Liver (tissue), 9 donors: ENCODE measurements around the gene TAF8. TPM values are rescaled to one million over a fixed set of nuclear protein-coding genes. Genes with fewer than 3 reads are reported as not detected.

ENCODE experiments used
- DNase-seq: peaks from one replicate; pipeline ENCODE4 v3.0.0-alpha.2; 2017; ENCODE audit warnings: low spot score
- H3K27ac ChIP-seq, 2 donors: one replicate each; pipeline ENCODE4 v1.7.0; 2013; ENCODE audit warnings: inconsistent platforms in 2 of 2, low read length in 2 of 2, control low read depth in 1 of 2, low read depth in 1 of 2, mild to moderate bottlenecking in 1 of 2
- H3K27me3 ChIP-seq, 4 donors: one replicate each; pipeline versions ENCODE4 v1.6.1 to v1.7.0; 2013; ENCODE audit warnings: low read length in 3 of 4, inconsistent platforms in 1 of 4, mild to moderate bottlenecking in 1 of 4, moderate library complexity in 1 of 4; ENCODE audit not compliant: control insufficient read depth in 4 of 4, insufficient read depth in 4 of 4
- H3K36me3 ChIP-seq, 4 donors: one replicate each; pipeline versions ENCODE4 v1.6.1 to v1.7.0; 2013; ENCODE audit warnings: low read length in 3 of 4, mild to moderate bottlenecking in 3 of 4, low read depth in 1 of 4, moderate library complexity in 1 of 4; ENCODE audit not compliant: control insufficient read depth in 4 of 4, insufficient read depth in 3 of 4
- H3K4me1 ChIP-seq, 4 donors: one replicate each; pipeline versions ENCODE4 v1.6.1 to v1.7.0; 2013; ENCODE audit warnings: low read length in 3 of 4, mild to moderate bottlenecking in 3 of 4, moderate library complexity in 1 of 4; ENCODE audit not compliant: control insufficient read depth in 4 of 4, insufficient read depth in 4 of 4
- H3K4me3 ChIP-seq, 3 donors: one replicate each; pipeline versions ENCODE4 v1.6.1 to v1.7.0; 2013; ENCODE audit warnings: low read length in 3 of 3, control low read depth in 1 of 3, low read depth in 1 of 3, mild to moderate bottlenecking in 1 of 3
- H3K9ac ChIP-seq, 2 donors: one replicate each; pipeline ENCODE4 v1.7.0; 2013; ENCODE audit warnings: low read length in 2 of 2, mild to moderate bottlenecking in 2 of 2, moderate library complexity in 2 of 2, control low read depth in 1 of 2, low read depth in 1 of 2
- H3K9me3 ChIP-seq, 4 donors: one replicate each; pipeline versions ENCODE4 v1.6.1 to v1.7.0; 2013; ENCODE audit warnings: low read length in 3 of 4; ENCODE audit not compliant: control insufficient read depth in 4 of 4
- EGR1 ChIP-seq, 2 donors: IDR thresholded peaks; 2 replicates each; pipeline ENCODE4 v1.6.1; 2016 to 2018; ENCODE audit warnings: antibody characterized with exemption in 2 of 2, low read depth in 2 of 2
- FOXA2 ChIP-seq: IDR thresholded peaks from 2 replicates; pipeline ENCODE4 v1.6.1; 2016; ENCODE audit warnings: antibody characterized with exemption
- GABPA ChIP-seq, 2 donors: IDR thresholded peaks in 1 of 2; conservative IDR thresholded peaks in 1 of 2; 2 replicates each; pipeline ENCODE4 v1.6.1; 2016; ENCODE audit warnings: antibody characterized with exemption in 2 of 2, mild to moderate bottlenecking in 1 of 2, moderate library complexity in 1 of 2
- MAX ChIP-seq: IDR thresholded peaks from 2 replicates; pipeline ENCODE4 v1.6.1; 2016; ENCODE audit warnings: antibody characterized with exemption
- NR2F2 ChIP-seq: IDR thresholded peaks from 2 replicates; pipeline ENCODE4 v1.6.1; 2016; ENCODE audit warnings: antibody characterized with exemption
- RAD21 ChIP-seq, 2 donors: IDR thresholded peaks; 2 replicates each; pipeline ENCODE4 v1.6.1; 2016; ENCODE audit warnings: antibody characterized with exemption in 2 of 2, mild to moderate bottlenecking in 2 of 2
- REST ChIP-seq: IDR thresholded peaks from 2 replicates; pipeline ENCODE4 v1.6.1; 2016; ENCODE audit warnings: antibody characterized with exemption, mild to moderate bottlenecking
- SP1 ChIP-seq: IDR thresholded peaks from 2 replicates; pipeline ENCODE4 v1.6.1; 2018; ENCODE audit warnings: antibody characterized with exemption, mild to moderate bottlenecking
- WGBS: extraction: QIAGEN DNeasy Blood & Tissue Kit; methylation state at CpG from one replicate; pipeline ENCODE4 v1.1.7; 2013; 5-methylcytosine and 5-hydroxymethylcytosine counted together
- polyA plus RNA-seq, 2 donors: library from polyadenylated mRNA; stranded (reverse) in 1 of 2; unstranded in 1 of 2; fragments of 200-250 nt in 1 of 2; fragments of >200 nt in 1 of 2; fragmentation: Nextera tagmentation in 1 of 2; extraction: Ambion mirVana in 1 of 2; gene quantifications; one replicate each; pipeline versions ENCODE4 v1.2.1 to v1.2.3, GENCODE V29; 2013 to 2015
- total RNA-seq, 2 donors: library from RNA; depleted of rRNA; stranded (reverse); fragments of >200 nt; gene quantifications; one replicate each; pipeline ENCODE4 v1.2.3, GENCODE V29; 2014
- donor health status: healthy.
- donor health status: healthy.
- donor health status: healthy.
- donor health status: healthy.
- donor health status: healthy.

Gene TAF8
- total and polyA plus RNA-seq, 4 donors = 3.9 to 11.3 (median 7.4) TPM

DNA sequence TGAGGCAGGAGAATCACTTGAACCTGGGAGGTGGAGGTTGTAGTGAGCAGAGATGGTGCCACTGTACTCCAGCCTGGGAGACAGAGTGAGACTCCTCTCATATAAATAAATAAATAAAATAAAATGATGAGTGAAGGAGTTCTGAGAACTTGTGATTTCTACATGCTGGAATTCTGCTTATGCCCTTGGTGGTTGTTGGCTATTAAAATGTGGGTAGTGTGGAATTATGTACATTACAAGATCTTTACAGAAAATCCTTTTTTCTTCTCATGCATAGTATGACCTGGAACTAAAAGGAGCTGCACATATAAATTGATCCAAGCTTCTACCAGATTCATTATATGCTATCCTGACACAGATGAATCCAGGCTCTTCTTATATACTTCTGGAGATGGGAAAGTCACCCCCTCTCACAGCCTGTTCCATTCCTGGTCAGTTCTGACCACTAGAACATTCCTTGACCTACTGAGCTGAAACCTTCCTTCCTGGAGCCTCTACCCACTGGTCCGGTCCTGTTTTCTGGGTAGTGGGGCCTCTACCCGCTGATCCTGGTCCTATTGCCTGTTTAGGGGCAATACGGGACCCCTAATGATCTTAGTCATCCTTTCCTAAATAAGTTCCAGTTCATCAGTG lies 37.7 kb upstream of the TAF8 start:
- Histone ChIP-seq H3K4me1 (no peaks in the 10 kb centered on the region), H3K4me3 (no peak overlapping the region), H3K9me3 (no peaks in the 10 kb centered on the region), H3K27me3 (no peaks in the 10 kb centered on the region), H3K27ac (no peak overlapping the region), H3K36me3 (no peaks in the 10 kb centered on the region), H3K9ac (no peak overlapping the region)
- TF ChIP-seq SP1 = no peak
- TF ChIP-seq GABPA (IDR thresholded peaks at IDR 0.05 in 1 of 2, conservative IDR thresholded peaks at IDR 0.05 in 1 of 2) = no peak
- no peak for TF ChIP-seq FOXA2
- no peak for TF ChIP-seq MAX
- WGBS = 93% methylated on average over 3 of the region's 3 CpGs
- DNase-seq = no peak

GRCh38 chr6:42013134-42013516 lies 37.2 kb upstream of the TAF8 start:
- no peaks in the 10 kb centered on the region for H3K4me1 ChIP-seq
- no peak overlapping the region for H3K4me3 ChIP-seq
- DNase-seq = no peak
- TF ChIP-seq REST = no peak
- no peak overlapping the region for H3K27ac ChIP-seq
- no peaks in the 10 kb centered on the region for H3K27me3 ChIP-seq
- no peak overlapping the region for H3K9ac ChIP-seq
- 89% methylated on average over 2 of the region's 2 CpGs for WGBS
- no peaks in the 10 kb centered on the region for H3K36me3 ChIP-seq
- H3K9me3 ChIP-seq = no peaks in the 10 kb centered on the region

GRCh38 chr6:42017021-42017643 lies 33.2 kb upstream of the TAF8 start:
- Histone ChIP-seq H3K9ac (no peak overlapping the region), H3K27ac (no peak overlapping the region), H3K4me3 (no peak overlapping the region), H3K9me3 (no peaks in the 10 kb centered on the region), H3K27me3 (no peaks in the 10 kb centered on the region), H3K36me3 (no peaks in the 10 kb centered on the region), H3K4me1 (no peaks in the 10 kb centered on the region)
- 61% methylated on average over 4 of the region's 4 CpGs for WGBS
- peak; percentile 77 for DNase-seq
- TF ChIP-seq NR2F2 (no peak), EGR1 (IDR thresholded peaks at IDR 0.05; ENCODE audit: low read depth in 2 of 2) (no peak), MAX (no peak), RAD21 (IDR thresholded peaks at IDR 0.05) (no peak), GABPA (IDR thresholded peaks at IDR 0.05 in 1 of 2, conservative IDR thresholded peaks at IDR 0.05 in 1 of 2) (no peak)
